Activated T-cell treated with anti-CD3 and anti-CD28 coated beads for 4 hours (primary cell): Measurements from ENCODE around the gene ARL14EPL.

ENCODE experiments used
- DNase-seq: peaks from one replicate; pipeline ENCODE4 v3.0.0-alpha.2; 2020

ARL14EPL gene

GRCh38 chr5:116032094-116032517 lies at the start of gene ARL14EPL:
ARL14EPL (plus strand) TSS chr5:116032472; CDS start chr5:116051466, 18,994 bp downstream.
- DNase-seq = no peak

GRCh38 chr5:115983519-115983918 lies 48.8 kb upstream of the ARL14EPL start:
- no peak for DNase-seq

- no peak for DNase-seq
Measured at GRCh38 chr5:115985802-115986757, 46.2 kb upstream of the ARL14EPL start.

GRCh38 chr5:115988002-115988401 lies 44.3 kb upstream of the ARL14EPL start:
- no peak for DNase-seq

GRCh38 chr5:115992848-115993350 lies 39.4 kb upstream of the ARL14EPL start:
- no peak for DNase-seq

- no peak for DNase-seq
Measured at GRCh38 chr5:115995351-115995750, 36.9 kb upstream of the ARL14EPL start.

GRCh38 chr5:116002116-116002906 lies 30.0 kb upstream of the ARL14EPL start:
- DNase-seq = no peak

- DNase-seq = no peak
Measured at GRCh38 chr5:116004248-116004647, 28.0 kb upstream of the ARL14EPL start.

GRCh38 chr5:116009806-116010205 lies 22.5 kb upstream of the ARL14EPL start:
- no peak for DNase-seq

- DNase-seq = no peak
Measured at GRCh38 chr5:116011046-116011445, 21.2 kb upstream of the ARL14EPL start.

- no peak for DNase-seq
Measured at GRCh38 chr5:116013207-116013785, 19.0 kb upstream of the ARL14EPL start.

GRCh38 chr5:116013936-116014335 lies 18.3 kb upstream of the ARL14EPL start:
- DNase-seq = no peak

- DNase-seq = no peak
Measured at GRCh38 chr5:116023619-116024018, 8.7 kb upstream of the ARL14EPL start.

- no peak for DNase-seq
Measured at GRCh38 chr5:116025866-116026265, 6.4 kb upstream of the ARL14EPL start.

GRCh38 chr5:116032991-116033390 lies 719 bp downstream of the ARL14EPL start:
- DNase-seq = no peak

- DNase-seq = no peak
Measured at GRCh38 chr5:116035123-116035522, 2.9 kb downstream of the ARL14EPL start.

- no peak for DNase-seq
Measured at GRCh38 chr5:116037236-116037822, 5.1 kb downstream of the ARL14EPL start.

GRCh38 chr5:116038817-116039216 lies 6.5 kb downstream of the ARL14EPL start:
- DNase-seq = no peak

GRCh38 chr5:116042375-116042774 lies 10.1 kb downstream of the ARL14EPL start:
- no peak for DNase-seq

GRCh38 chr5:116044073-116044472 lies 11.8 kb downstream of the ARL14EPL start:
- no peak for DNase-seq

- DNase-seq = no peak
Measured at GRCh38 chr5:116045821-116046220, 13.5 kb downstream of the ARL14EPL start.

- no peak for DNase-seq
Measured at GRCh38 chr5:116046261-116046660, 14.0 kb downstream of the ARL14EPL start.

GRCh38 chr5:116046823-116047222 lies 14.6 kb downstream of the ARL14EPL start:
- DNase-seq = no peak
